ENCODE data around the gene RELN.

Gene RELN

GRCh38 chr7:103668279-103668941 lies 321.0 kb downstream of the RELN start:
- no peak for DNase-seq

DNA sequence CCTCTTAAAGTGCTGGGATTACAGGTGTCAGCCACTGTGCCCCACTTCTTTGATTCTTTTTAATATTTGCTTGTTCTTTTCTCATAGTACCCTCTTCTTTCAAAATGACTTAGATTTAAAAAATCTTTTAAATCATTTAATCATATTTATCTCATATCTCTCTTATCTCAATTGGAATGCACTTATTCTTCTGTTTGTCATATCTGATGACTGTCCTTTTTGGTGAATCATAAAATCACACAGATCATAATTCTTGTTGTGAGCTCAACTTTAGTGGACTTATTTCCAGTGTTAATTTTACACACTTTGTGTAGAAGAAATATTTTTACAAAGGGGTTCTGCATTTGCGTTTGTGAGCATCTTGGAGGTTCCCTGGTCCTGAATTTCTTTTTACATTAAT lies 323.1 kb downstream of the RELN start:
- DNase-seq = no peak

DNA sequence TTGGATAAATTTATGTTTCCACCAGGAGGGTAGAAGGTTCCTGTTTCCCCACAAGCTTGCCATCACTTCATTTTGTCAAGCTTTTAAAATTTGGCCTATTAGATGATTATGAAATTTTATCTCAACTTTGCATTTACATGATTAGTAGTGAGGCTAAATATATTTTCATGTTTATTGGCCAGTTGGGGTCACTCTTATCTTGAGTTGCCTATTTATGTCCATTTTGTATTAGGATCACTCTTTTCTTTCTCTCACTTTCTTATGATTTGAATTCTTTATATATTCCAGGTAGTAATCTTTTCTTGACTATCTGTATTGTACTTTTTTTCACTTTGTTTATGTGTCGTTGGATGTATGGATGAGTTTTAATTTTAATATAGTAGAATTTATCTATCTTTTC lies 324.9 kb downstream of the RELN start:
- DNase-seq = no peak

- no peak for DNase-seq
These were observed 328.7 kb downstream of the RELN start for GRCh38 chr7:103660455-103661371.

GRCh38 chr7:103658055-103659005 lies 331.1 kb downstream of the RELN start:
- no peak for DNase-seq

DNA sequence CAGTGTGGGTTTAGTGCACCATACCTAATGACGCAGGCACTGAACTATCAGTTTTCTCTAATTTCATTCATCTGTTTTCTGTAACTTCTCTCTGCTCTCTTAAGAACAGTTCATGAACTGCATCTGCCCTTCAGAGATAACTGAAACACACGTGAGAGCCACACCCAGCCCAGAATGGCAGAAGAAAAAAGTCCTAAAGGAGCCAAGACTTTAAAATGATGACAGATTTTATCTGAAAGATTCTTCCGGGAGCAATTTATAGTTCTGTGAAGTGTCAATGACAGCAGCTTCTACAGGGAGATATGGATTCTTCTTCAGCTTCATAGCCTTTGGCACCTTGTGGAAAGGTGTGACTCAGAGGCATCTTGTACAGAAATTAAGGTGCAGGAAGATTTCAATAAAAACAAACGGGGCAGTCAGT lies 332.0 kb downstream of the RELN start:
- no peak for DNase-seq

DNA sequence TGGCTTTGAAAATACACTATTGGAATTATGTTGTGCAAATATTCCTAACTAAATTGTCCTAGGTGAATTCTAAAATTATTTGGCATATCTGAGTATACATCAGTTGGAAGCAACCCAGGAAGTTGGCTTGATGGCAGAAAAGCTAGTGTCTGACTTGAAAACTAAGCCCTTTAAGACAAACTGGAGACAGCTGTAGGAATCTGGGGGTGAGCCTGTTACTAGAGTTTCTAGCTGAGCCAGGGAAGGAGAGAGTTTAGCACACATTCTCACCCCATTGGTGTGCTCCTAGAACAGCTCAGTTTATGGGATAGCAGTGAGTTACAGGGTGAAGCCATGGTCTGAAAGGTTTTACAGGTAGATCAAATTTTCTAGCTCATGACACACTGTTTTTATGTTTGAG lies 333.2 kb downstream of the RELN start:
- DNase-seq = no peak

- peak; percentile 10 for DNase-seq
These were observed 337.7 kb downstream of the RELN start for GRCh38 chr7:103651593-103652377.

DNA sequence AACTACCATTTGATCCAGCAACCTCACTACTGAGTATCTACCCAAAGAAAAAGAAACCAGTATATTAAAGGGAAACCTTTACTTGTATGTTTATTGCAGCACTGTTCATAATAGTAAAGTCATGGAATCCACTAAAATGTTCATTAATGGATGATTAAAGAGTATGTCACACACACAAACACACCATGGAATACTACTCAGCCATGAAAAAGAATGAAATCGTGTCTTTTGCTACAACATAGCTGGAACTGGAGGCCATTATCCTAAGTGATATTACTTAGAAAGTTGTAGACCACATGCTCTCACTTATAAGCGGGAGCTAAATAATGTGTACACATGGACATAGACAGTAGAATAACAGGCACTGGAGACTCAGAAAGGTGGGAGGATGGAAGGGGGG lies 340.4 kb downstream of the RELN start:
- DNase-seq = no peak

- DNase-seq = no peak
These were observed 341.3 kb downstream of the RELN start for GRCh38 chr7:103648135-103648534.

GRCh38 chr7:103644319-103644718 lies 345.1 kb downstream of the RELN start:
- no peak for DNase-seq

- no peak for DNase-seq
These were observed 349.3 kb downstream of the RELN start for GRCh38 chr7:103640031-103640779.

DNA sequence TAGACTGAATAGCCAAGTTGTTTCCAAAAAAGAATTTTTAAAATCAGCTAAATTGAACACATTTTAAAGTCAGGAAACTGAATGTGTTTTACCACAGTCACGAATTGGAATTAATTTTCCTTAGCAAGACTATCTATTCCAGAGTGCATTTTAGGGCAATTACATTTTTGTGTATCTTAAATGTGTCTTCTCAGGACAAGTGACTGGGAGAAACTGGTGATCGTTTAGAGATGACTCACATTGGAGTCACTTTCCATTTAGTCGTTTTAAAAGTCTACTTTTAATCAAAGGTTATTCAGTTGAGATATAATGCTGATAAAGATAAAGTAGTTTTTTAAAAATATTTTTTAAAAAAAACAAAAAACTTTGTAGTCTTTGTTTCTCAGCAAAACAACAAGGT lies 351.7 kb downstream of the RELN start:
- no peak for DNase-seq

GRCh38 chr7:103637094-103637493 lies 352.4 kb downstream of the RELN start:
- no peak for DNase-seq

GRCh38 chr7:103636153-103636552 lies 353.3 kb downstream of the RELN start:
- DNase-seq = no peak

GRCh38 chr7:103632972-103633371 lies 356.5 kb downstream of the RELN start:
- DNase-seq = no peak

DNA sequence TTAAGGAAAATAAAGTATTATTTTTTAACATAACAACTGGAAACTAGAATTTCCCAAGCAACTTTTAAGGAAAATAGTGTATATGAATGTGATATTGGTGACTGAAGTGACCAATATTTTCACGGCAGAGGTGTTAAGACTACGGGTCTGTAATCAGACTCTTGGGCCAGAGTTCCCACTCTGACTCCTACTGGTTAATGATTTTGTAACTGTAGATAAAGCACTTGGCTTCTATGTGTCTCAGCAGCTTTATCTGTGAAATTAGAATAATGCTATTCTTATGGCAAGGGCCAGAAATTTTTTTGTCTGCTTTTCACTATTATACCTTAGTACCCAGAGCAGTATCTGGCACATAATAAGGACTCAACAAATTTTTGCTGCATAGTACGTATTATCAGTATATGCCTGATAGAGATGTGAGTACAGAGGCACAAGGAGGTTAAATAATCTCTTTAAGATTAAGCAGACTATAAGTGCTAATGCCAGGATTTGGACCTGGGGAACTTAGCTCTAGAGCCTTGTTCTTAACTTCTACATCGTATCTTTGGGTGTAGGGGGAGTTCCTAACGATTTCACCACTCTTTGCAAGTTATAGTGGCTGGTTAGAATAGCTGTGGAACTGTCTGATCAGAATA lies 357.3 kb downstream of the RELN start:
- DNase-seq = no peak

- DNase-seq = no peak
These were observed 359.1 kb downstream of the RELN start for GRCh38 chr7:103630318-103630717.

DNA sequence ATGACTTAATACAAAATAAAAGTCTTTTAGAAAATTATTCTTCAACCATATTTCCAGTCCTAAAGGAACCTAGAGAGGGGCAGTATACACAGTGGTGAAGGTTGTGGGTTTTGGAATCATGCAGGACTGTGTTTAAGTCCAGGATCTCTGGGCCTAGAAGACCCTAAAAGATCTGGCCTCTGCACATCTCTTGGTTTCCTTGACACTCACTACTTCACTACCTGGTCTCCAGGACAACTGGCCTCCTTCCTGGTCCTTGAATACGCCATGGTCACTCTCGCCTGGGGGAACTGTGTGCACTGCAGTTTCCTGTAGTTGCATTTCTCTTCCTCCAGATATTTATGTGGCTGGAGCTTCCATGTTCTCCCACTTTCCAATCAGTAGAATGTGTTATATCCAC lies 360.7 kb downstream of the RELN start:
- no peak for DNase-seq

- no peak for DNase-seq
These were observed 362.7 kb downstream of the RELN start for GRCh38 chr7:103626776-103627175.

- DNase-seq = no peak
These were observed 367.2 kb downstream of the RELN start for GRCh38 chr7:103622274-103622673.

Data from NCI-H1105 (cell line).